Coronary artery (tissue), 2 donors: ENCODE measurements around the gene NFATC2IP.

Experiments used
- DNase-seq: peaks from one replicate; pipeline ENCODE4 v3.0.0-alpha.2; 2017; ENCODE audit warnings: low spot score
- H3K27ac ChIP-seq, 2 donors: fragments of 200-600 bp; sonication (generic); one replicate each; pipeline ENCODE4 v1.5.1; 2016 to 2019
- H3K4me3 ChIP-seq: fragments of 200-600 bp; sonication (generic); 2 replicates; pipeline ENCODE4 v1.5.1; 2016; ENCODE audit warnings: mild to moderate bottlenecking, moderate library complexity
- TF ChIP-seq, protein P1 (sequence below): fragments of 200-600 bp; sonication (generic); IDR thresholded peaks from one replicate; pipeline ENCODE4 v1.5.1; 2019; ENCODE audit warnings: antibody characterized with exemption

Gene NFATC2IP

DNA sequence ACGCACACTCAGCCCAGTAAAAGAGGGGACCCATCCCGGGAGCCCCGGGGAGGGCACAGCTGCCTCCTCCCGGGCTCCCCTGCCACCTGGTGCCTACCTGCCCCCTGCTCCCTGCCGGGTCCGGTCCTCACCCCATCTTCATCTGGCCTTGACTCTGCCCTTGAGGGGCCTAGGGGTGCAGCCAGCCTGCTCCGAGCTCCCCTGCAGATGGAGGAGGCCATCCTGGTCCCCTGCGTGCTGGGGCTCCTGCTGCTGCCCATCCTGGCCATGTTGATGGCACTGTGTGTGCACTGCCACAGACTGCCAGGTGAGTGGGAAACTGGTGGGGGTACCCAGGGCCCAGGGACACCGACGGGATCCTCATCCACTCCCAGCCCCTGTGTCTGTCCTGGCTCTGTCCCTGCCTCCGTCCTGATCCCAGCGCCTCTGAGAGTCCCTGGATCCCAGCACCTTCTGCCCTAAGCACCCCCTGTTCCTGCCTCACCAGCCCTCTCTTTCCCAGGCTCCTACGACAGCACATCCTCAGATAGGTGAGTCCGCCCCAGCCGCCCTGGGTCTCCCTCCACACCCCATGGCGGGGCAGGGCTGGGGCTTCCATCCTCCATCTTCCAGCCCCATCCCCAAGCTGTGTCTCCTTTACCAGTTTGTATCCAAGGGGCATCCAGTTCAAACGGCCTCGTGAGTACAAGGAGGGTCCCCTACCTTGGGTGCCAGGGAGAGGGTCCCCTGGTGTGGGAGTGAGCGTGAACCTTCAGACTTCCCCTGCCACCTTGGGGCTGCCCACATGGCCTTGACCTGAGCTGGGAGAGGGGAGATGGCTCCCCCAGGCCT is 34.7 kb downstream of the NFATC2IP start:
- Histone ChIP-seq H3K27ac (no peak overlapping the region), H3K4me3 (no peak overlapping the region)
- DNase-seq = no peak
- TF ChIP-seq, protein P1, sequence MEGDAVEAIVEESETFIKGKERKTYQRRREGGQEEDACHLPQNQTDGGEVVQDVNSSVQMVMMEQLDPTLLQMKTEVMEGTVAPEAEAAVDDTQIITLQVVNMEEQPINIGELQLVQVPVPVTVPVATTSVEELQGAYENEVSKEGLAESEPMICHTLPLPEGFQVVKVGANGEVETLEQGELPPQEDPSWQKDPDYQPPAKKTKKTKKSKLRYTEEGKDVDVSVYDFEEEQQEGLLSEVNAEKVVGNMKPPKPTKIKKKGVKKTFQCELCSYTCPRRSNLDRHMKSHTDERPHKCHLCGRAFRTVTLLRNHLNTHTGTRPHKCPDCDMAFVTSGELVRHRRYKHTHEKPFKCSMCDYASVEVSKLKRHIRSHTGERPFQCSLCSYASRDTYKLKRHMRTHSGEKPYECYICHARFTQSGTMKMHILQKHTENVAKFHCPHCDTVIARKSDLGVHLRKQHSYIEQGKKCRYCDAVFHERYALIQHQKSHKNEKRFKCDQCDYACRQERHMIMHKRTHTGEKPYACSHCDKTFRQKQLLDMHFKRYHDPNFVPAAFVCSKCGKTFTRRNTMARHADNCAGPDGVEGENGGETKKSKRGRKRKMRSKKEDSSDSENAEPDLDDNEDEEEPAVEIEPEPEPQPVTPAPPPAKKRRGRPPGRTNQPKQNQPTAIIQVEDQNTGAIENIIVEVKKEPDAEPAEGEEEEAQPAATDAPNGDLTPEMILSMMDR = no peak

DNA sequence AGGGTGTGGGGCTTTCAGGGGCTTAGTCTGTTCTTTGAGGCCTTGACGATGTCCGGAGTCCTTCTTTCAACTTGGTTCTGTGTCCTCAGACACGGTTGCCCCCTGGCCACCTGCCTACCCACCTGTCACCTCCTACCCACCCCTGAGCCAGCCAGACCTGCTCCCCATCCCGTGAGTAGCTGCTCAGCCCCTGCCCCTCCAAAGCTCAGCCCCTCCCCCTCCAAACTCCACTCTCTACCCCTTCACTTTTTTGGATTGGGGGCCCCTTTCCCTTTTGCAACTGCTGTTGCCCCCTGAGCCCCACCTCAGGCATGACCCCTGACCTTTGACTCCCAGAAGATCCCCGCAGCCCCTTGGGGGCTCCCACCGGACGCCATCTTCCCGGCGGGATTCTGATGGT is 35.3 kb downstream of the NFATC2IP start:
- TF ChIP-seq, protein P1 = no peak
- Histone ChIP-seq H3K4me3 (no peak overlapping the region), H3K27ac (no peak overlapping the region)
- DNase-seq = no peak

DNA sequence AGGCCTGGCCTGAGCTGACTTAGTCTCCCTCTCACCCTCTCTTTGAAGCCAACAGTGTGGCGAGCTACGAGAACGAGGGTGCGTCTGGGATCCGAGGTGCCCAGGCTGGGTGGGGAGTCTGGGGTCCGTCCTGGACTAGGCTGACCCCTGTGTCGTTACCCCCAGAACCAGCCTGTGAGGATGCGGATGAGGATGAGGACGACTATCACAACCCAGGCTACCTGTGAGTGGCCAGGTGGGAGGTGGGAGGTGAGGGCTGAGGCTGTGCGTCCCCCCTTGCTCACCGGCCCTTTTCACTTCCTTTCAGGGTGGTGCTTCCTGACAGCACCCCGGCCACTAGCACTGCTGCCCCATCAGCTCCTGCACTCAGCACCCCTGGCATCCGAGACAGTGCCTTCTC is 35.8 kb downstream of the NFATC2IP start:
- no peak for DNase-seq
- no peak overlapping the region for H3K27ac ChIP-seq
- H3K4me3 ChIP-seq = no peak overlapping the region
- TF ChIP-seq, protein P1 = no peak

DNA sequence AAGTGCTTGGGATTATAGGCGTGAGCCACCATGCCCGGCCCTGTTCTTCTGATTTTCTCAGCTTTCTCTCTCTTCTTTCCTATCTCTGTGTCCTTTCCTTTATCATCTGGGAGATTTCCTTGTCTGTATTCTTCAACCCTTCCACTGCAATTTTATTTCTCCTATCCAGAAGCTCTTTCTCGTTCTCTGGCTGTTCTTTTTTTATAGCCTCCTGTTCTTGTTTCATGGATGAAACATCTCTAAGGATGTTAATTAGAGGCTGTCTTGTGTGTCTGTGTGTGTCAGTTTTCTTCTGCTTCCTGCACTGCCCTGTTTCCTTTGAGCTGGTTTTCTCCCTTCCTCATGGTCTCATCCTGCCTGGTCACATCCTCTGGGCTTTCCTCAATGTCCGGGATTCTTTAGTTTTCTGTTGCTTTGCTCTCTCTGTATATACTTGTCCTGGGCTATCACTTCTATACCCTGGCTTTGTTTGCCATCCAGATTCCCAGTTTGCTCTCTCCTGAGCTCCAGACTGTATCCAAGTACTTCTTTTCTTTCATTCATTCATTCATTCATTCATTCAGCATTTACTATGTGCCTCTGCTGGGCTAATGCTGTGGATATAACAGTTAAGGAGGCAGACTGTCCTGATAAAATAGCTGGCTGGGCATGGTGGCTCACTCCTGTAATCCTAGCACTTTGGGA is 36.6 kb downstream of the NFATC2IP start:
- Histone ChIP-seq H3K27ac (no peak overlapping the region), H3K4me3 (no peak overlapping the region)
- DNase-seq = no peak
- TF ChIP-seq, protein P1 = no peak

DNA sequence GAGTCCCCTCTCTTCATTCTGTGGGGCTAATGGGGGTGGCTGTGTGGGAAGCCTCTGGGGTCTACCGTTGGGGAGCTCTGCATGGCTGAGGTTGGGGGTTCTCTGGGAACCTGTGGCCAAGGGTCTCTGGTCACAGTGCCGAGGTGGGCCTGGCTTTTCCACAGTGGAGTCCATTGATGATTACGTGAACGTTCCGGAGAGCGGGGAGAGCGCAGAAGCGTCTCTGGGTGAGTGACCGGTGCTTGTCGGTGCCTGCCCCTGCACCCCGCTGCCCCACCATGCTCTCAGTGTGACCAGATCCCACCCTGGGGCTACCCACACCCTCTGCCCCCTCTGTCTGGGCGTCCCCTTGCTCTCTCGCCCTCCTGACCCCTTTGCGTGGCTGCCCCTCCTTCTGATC is 38.6 kb downstream of the NFATC2IP start:
- H3K27ac ChIP-seq = no peak overlapping the region
- TF ChIP-seq, protein P1 = no peak
- no peak for DNase-seq
- no peak overlapping the region for H3K4me3 ChIP-seq

DNA sequence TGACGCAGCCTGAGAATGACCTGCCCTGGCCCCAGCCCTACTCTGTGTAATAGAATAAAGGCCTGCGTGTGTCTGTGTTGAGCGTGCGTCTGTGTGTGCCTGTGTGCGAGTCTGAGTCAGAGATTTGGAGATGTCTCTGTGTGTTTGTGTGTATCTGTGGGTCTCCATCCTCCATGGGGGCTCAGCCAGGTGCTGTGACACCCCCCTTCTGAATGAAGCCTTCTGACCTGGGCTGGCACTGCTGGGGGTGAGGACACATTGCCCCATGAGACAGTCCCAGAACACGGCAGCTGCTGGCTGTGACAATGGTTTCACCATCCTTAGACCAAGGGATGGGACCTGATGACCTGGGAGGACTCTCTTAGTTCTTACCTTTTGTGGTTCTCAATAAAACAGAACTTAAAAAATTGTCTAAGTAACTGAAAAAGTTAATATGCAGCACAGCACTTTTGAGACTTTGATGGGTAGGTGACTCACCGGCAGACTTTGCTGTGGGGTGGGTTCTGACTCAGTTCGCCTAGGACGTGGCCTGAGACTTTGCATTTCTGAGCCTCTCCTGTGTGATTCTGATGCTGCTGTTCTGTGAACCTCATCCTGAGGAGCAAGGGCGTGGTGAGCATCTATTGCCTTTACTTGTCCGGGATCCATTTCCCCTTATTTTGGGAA is 39.8 kb downstream of the NFATC2IP start:
- DNase-seq = no peak
- Histone ChIP-seq H3K27ac (no peak overlapping the region), H3K4me3 (no peak overlapping the region)
- TF ChIP-seq, protein P1 = no peak
